T-helper 2 cell treated with Interferon-gamma antibody and Interleukin-4, amounts not matched to agents 100 ng/mL and 5 ng/mL, for 36 hours (primary cell): ENCODE results near the gene NOXA1. TPM values are rescaled to one million over a fixed set of nuclear protein-coding genes. Genes with fewer than 3 reads are reported as not detected.

ENCODE experiments used
- intact Hi-C: fragments of 100-400 bp; cut with micrococcal nuclease; formaldehyde crosslinking; loops from one replicate; pipeline ENCODE4 v1.15.1; 2023
- total RNA-seq: library from RNA; stranded (reverse); gene quantifications from 2 replicates; pipeline ENCODE4 v1.2.3, GENCODE V29; 2022

Gene NOXA1
- total RNA-seq, 1 donor from 2014 or later, result 0.98 TPM

DNA sequence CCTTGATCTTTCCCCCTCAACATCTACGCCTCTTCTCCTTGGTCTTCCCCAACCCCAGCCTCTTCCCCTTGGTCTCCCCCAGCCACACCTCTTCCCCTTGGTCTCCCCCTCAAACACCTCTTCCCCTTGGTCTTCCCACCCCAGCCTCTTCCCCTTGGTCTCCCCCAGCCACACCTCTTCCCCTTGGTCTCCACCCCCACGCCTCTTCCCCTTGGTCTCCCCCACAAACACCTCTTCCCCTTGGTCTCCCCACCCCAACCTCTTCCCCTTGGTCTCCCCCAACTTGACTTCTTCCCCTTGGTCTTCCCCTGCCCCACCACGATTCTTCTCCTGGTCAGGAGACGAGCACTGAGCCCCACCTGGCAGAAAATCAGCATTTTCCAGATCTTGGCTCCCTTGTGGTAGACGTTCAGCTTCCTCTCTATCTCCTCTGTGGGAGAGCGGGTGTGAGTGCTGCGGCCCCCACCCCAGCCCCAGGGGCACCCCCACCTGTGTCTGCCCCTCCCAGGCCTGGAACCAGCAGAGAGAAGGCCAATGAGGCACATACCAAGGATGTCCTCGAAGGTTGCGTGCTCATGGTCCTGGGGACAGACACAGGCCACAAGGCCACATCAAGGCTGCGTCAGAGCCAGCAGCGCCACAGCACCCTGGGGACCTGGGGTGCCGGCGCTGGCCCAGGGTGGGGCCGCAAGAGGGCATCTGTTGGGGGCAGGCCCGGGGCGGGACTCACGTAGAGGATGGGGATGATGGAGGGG lies 29.0 kb downstream of the NOXA1 start:
- intact Hi-C loops, result loop anchor here (5.0 kb wide), 1 partner anchor 660 kb away; the partner anchor contains the start of gene TMEM141

- intact Hi-C loops, result loop anchor here (5.0 kb wide), 1 partner anchor 661 kb away; the partner anchor contains the start of gene TMEM141
Observed at GRCh38 chr9:137452761-137453642, 29.8 kb downstream of the NOXA1 start.

- intact Hi-C loops, result loop anchor here (5.0 kb wide), 1 partner anchor 661 kb away; the partner anchor contains the start of gene TMEM141
Observed at GRCh38 chr9:137453643-137454081, 30.5 kb downstream of the NOXA1 start.

GRCh38 chr9:137454145-137454596 lies 31.0 kb downstream of the NOXA1 start:
- intact Hi-C loops, result loop anchor here (5.0 kb wide), 1 partner anchor 662 kb away; the partner anchor contains the start of gene TMEM141

DNA sequence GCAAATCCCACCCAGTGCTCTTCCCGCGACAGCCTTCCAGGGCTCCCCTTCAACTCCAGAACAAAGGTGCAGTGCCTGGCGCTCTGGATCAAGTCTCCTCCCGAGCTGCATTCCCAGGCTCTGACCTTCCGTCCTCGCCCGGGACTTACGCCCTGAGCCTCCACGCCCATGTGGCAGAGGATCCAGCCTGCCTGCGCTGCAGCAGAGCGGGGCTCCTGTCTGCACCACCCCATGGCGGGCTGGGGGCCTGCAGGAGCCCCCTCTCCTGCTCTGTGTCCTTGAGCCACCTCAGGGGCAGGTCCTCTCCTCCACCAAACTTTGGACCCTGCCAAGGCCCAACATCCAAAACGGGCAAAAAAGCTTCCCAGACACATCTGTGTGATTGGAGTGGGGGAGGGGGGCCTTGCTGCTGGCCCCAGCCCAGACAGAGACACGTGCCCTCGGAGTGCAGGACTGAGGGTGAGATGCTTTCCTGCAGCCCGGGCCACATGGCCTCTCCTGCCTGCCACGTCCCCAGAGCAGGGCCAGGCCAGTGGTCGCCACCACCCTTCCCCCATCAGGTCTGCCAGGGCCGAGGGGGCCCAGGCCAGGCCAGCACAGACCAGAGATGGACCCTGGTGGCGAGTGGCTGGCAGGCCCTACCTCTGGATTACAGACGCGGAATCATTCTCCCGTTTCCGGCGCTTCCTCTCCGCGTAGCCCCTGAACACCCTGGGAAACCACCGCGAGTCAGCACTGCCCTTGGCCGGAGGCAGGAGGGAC lies 31.6 kb downstream of the NOXA1 start:
- intact Hi-C loops, result loop anchor here (5.0 kb wide), 1 partner anchor 662 kb away; the partner anchor contains the start of gene TMEM141

- intact Hi-C loops, result no loop called here
Observed at GRCh38 chr9:137455359-137455991, 32.3 kb downstream of the NOXA1 start.

DNA sequence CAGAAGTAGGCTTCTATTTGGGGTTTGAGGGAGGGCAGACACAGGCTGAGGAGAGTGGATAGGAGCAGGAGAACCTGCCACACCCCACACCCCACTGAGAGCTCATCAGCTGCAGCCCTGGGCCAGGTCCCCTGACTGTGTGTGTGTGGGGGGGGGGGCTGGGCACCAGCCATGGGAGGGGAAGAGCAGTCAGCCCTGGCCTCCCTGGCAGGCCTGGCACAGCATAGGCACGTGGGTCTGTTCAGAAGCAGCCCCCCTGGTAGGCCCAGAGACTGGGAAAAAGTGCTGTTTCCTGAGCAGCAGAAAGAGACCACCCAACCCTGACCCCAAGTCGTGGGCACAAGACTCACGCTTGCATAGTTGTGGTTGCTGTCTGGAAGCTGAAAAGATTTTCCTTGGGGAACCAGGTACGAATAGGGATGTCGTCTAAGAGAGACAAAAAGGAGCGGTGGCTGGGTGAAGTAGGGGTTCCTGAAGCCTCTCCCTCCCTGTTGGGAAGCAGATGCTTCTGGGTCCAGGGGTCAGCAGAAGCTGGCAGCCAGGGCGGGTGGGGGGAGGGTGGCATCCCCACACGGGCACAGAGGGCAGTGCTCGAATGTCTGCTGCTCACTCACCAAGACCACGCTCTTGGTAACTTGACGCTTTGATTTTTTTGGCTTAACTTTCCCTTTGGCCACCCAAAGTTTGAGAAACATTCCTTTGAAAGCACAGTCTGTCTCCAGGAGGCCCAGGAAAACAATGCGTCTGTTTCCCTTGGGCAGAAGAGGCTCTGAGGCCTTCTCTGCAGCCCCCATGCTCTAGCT lies 33.1 kb downstream of the NOXA1 start:
- intact Hi-C loops, result no loop called here

DNA sequence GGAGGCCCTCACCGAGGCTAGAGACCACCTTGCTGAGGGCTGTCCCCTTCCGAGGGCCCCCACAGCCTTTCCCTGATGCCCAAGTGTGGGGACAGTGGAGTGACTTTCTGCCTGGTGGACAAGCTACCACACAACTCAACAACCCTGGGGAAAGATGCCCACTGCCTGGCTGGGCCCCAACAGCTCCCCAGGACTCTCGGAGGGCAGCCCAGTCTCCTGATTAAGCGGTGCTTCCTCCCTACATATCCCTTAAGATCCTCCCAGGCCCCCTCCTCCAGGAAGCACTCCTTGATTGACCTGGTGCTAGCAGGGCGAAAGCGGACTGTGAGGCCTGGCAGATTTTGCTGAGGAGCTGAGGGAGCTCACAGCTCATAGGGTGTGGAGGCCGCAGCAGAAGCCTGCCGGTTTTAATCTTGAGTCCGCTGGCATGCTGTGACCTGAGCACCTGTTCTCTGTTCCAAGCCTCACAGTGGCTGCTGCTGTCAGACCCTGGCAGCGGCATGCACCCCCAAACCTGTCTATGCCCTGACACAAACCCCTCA lies 33.7 kb downstream of the NOXA1 start:
- intact Hi-C loops, result no loop called here

DNA sequence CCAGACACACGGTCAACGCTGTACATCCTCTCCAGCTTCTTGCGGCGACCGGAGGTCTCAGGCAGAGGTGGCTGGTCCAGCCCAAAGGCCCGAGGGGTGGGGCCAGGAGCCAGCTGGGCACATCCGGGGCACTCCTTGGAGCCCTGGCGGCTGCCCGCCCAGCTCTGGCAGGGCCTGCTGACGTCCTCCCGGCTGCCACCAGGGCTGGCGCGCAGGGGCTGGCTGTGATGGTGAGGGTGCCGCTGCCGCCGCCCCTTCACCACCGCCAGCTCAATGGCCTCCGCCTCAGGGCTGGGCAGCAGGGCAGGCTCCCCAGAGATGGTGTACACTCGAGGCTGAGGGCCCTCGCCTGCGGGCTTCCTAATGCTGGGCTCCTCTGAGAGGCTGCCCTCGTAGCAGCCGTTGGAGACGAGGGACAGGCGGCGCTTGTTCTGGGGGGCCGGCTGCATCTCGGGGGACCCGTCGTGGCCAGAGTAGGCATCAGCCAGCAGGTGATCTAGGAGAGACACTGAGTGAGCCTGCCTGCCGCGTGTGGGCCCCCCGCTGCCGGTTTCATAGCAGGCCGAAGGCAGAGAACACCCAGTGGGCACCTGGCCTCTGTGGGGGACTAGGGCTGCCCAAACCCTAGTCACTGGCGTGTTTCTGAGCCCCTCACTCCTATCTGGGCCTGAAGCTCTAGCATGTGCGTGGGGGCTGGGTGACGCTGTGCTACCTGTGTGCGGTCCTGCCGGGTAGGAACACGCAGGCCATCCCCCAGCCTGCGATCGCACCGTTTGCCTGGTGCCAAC lies 34.4 kb downstream of the NOXA1 start:
- intact Hi-C loops, result loop anchor here (2.0 kb wide), 1 partner anchor 147 kb away; the partner anchor contains the start of gene ARRDC1

DNA sequence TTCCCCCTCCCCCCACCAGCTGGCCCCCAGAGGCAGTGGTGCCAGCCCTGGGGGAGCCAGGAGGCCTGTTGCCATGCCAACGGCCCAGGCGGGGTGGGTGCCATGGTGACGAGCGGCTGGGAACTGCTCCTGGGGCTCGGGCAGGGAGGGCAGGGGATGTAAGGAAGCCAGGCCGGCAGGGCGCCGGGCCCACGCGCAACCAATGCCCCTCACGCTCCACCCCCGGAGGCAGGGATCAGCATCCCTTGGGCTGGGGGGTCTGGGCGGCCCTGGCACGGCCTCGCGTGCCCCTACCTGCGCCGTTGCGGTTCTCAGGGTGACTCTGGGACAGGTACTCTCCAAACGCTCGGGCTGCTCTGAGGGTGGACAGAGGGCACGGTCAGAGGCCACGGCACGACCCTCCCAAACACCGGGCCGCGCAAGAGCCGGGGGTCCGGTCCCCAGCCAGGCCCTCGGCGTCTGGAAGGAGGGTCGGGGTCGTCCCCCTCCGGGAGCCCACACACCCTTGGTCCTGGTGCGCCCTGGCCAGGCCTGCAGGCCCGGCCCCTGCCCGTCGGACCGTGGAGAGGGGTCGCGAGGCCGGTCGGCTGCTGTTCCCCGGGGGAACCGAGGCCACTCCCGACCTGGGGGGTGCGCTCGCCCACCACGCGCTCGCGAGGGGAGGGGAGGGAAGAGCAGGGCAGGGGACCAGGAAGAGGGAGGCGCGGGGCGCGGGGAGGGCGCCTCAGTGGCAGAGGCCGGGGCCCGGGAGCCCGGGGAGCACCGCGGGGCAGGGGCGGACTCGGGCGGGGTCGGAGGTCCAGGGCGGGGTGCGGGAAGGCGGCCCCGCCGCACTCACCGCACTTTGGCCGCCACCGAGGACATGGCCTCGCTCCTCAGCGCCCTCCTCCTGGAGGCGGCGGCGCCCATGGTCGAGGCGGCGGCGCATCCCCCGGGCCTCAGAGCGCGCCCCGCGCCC lies 35.3 kb downstream of the NOXA1 start:
- intact Hi-C loops, result loop anchor here (1.0 to 2.0 kb wide), 2 partner anchors 93 to 146 kb away; partner anchors contain the start of genes ARRDC1 and MRPL41

DNA sequence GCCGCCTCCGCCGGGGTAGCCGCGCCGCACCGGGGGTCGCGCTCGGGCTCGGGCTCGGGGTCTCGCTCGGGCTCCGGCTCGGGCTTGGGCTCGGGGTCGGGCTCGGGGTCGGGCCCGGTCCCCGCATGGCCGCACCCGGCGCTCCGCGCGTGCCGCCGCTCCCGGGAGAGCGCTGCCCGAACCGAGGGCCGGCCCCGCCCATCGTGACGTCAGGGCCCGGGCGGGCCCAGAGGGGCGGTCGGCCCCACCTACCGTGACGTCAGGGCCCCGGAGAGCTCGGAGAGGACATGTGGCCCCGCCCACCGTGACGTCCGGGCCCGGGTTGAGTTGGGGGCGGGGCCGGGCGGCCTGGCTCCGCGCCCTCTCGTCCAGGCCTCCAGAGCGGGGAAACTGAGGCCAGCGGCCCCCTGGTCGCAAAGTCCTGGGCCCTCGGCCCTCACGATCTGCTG lies 36.0 kb downstream of the NOXA1 start, which contains the start of gene NSMF:
Gene NSMF (minus strand): TSS at position 183 of the 449 bp plus-strand sequence. CDS start 232 bp downstream, outside the sequence.
- intact Hi-C loops, result loop anchor here (1.0 to 2.0 kb wide), 2 partner anchors 92 to 146 kb away; partner anchors contain the start of genes ARRDC1 and MRPL41

GRCh38 chr9:137459601-137460362 lies 36.6 kb downstream of the NOXA1 start:
- intact Hi-C loops, result loop anchor here (1.0 to 5.0 kb wide), 4 partner anchors 37 to 307 kb away; partner anchors contain the start of genes ARRDC1, EXD3, MRPL41 and NOXA1

DNA sequence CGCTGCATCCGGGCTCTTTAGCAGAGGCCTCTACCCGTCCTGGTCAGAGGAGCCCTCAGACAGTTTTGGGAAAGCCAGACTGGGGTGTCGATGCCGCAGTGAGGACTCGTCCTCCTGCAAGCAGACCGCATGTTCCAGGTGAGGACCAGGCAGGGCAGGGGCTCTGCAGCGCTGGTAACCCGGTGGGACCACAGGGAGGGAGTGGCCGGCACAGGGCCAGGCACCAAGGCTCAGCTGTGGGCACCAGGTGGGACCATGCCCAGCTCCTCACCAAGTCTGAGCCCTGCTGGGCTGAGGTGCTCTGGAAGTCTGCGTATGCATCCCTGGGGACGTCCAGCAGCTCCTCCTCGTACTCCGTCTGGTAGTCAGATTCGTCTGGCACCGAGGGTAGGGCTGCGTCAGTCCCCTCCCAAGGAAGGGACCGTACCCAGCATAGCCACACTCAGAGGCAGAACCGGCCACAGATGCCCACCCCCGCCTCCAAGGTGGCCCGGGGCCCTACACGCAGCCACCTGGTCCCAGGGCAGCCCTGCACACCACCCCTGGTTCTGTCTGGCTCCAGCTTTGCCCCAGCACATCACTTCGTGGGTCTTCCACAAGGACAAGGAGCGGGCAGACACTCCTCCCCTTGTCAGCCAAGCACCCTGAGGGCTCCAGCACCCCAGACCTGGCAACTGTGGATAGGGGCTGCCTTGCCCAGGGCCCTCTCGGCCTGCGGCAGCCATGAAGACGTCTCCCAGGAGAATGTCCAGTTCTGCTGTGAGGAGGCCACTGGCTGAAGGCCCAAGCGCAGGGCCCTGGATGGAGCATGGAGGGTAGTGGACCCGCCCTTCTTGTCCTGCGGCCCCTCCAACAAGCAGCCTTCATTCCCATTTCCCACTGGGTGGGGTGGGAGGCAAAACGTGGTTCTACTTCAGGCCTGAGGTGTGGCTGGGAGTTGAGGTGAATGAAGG lies 37.4 kb downstream of the NOXA1 start:
- intact Hi-C loops, result loop anchor here (2.0 to 5.0 kb wide), 2 partner anchors 38 to 308 kb away; partner anchors contain the start of genes EXD3 and NOXA1

- intact Hi-C loops, result loop anchor here (2.0 to 5.0 kb wide), 2 partner anchors 38 to 309 kb away; partner anchors contain the start of genes EXD3 and NOXA1
Observed at GRCh38 chr9:137461316-137461662, 38.1 kb downstream of the NOXA1 start.
